BJ (cell line): ENCODE data around the gene SDK1. TPM values are rescaled to one million over a fixed set of nuclear protein-coding genes. Genes with fewer than 3 reads are reported as not detected.

Source experiments
- CTCF ChIA-PET: fragments of 350-600 bp; formaldehyde crosslinking; extraction: SDS; loops from one replicate; lab custom pipeline; 2021; ENCODE audit warnings: antibody characterized with exemption, inconsistent platforms; lab: Yijun Ruan, JAX
- POLR2A ChIA-PET: fragments of 300-600 bp; sonication (Branson Sonifier 250); formaldehyde crosslinking; extraction: SDS; loops from one replicate; lab custom pipeline; 2021; ENCODE audit warnings: antibody characterized with exemption; lab: Charles Lee
- DNase-seq: peaks from one replicate; pipeline ENCODE4 v3.0.0-alpha.2; 2011; ENCODE audit warnings: low read depth
- H3K27me3 ChIP-seq: 2 replicates; pipeline ENCODE4 v1.6.0; 2011; ENCODE audit warnings: low read length; ENCODE audit not compliant: control insufficient read depth, insufficient read depth
- H3K36me3 ChIP-seq: 2 replicates; pipeline ENCODE4 v1.5.1; 2011; ENCODE audit warnings: low read length; ENCODE audit not compliant: control insufficient read depth, insufficient read depth
- H3K4me3 ChIP-seq: 2 replicates; pipeline ENCODE4 v1.5.1; 2011; ENCODE audit warnings: low read depth, mild to moderate bottlenecking, control low read depth, low read length
- CTCF ChIP-seq: IDR thresholded peaks from 2 replicates; pipeline ENCODE4 v1.5.1; 2011; ENCODE audit warnings: low read depth, mild to moderate bottlenecking, control low read depth, inconsistent platforms, low read length, moderate library complexity; ENCODE audit not compliant: insufficient read depth
- polyA plus RNA-seq: library from polyadenylated mRNA; depleted of rRNA; stranded (reverse); fragments of >200 nt; gene quantifications from 2 replicates; pipeline ENCODE4 v1.2.3, GENCODE V29; 2011

SDK1 gene
- polyA plus RNA-seq, 1 experiment = 0.01 TPM

GRCh38 chr7:4108951-4109350 lies 807.9 kb downstream of the SDK1 start:
- no peaks in the 10 kb centered on the region for H3K36me3 ChIP-seq
- no peak for TF ChIP-seq CTCF
- no peak for DNase-seq
- CTCF ChIA-PET = no interaction called here
- POLR2A ChIA-PET = no interaction called here
- H3K27me3 ChIP-seq = no peaks in the 10 kb centered on the region
- no peak overlapping the region for H3K4me3 ChIP-seq

GRCh38 chr7:4109481-4110110 lies 808.5 kb downstream of the SDK1 start:
- no peak for DNase-seq
- Histone ChIP-seq H3K4me3 (no peak overlapping the region), H3K27me3 (no peaks in the 10 kb centered on the region), H3K36me3 (no peaks in the 10 kb centered on the region)
- TF ChIP-seq CTCF = no peak
- ChIA-PET CTCF (no interaction called here), POLR2A (no interaction called here)

GRCh38 chr7:4110438-4110837 lies 809.4 kb downstream of the SDK1 start:
- no peaks in the 10 kb centered on the region for H3K36me3 ChIP-seq
- ChIA-PET POLR2A (no interaction called here), CTCF (no interaction called here)
- DNase-seq = no peak
- no peak for TF ChIP-seq CTCF
- no peak overlapping the region for H3K4me3 ChIP-seq
- H3K27me3 ChIP-seq = no peaks in the 10 kb centered on the region

GRCh38 chr7:4111166-4111565 lies 810.1 kb downstream of the SDK1 start:
- ChIA-PET POLR2A (no interaction called here), CTCF (no interaction called here)

GRCh38 chr7:4113271-4113670 lies 812.2 kb downstream of the SDK1 start:
- Histone ChIP-seq H3K36me3 (no peaks in the 10 kb centered on the region), H3K27me3 (no peaks in the 10 kb centered on the region), H3K4me3 (no peak overlapping the region)
- ChIA-PET POLR2A (no interaction called here), CTCF (no interaction called here)
- DNase-seq = no peak
- TF ChIP-seq CTCF = no peak

More at GRCh38 chr7:4111166-4111565, 810.1 kb downstream of the SDK1 start:
- TF ChIP-seq CTCF = no peak
- no peaks in the 10 kb centered on the region for H3K27me3 ChIP-seq
- H3K4me3 ChIP-seq = no peak overlapping the region
- DNase-seq = no peak
- H3K36me3 ChIP-seq = no peaks in the 10 kb centered on the region
